Right ventricle myocardium superior (tissue), 1 donor: ENCODE measurements around the gene MATN1. TPM values are rescaled to one million over a fixed set of nuclear protein-coding genes. Genes with fewer than 3 reads are reported as not detected.
"Not testable (repeated sequence)": the region's sequence is repeated elsewhere in the genome, so short reads cannot be mapped to it uniquely, and the experiment has no call there.

Experiments used
- ATAC-seq: fragments of 200-7000 bp; cut with Tn5 transposase; one replicate; pipeline ENCODE4 v1.9.1; 2020; ENCODE audit warnings: mild to moderate bottlenecking; ENCODE audit not compliant: poor library complexity
- DNase-seq: peaks from one replicate; pipeline ENCODE4 v3.0.0-alpha.2; 2020
- intact Hi-C: fragments of 100-400 bp; cut with DNase I; formaldehyde crosslinking; loops from one replicate; pipeline ENCODE4 v1.11.2; 2022
- long read RNA-seq: library from polyadenylated mRNA; unstranded; transcript quantifications from one replicate; pipeline ENCODE4 v2.0.0, GENCODE V29; 2021
- total RNA-seq: library from RNA; stranded (reverse); fragmentation: NEBNext Ultra II Directional; extraction: Animal tissue kit (Norgen Biotek cat#: 25700); gene quantifications from one replicate; pipeline ENCODE4 v1.2.1, GENCODE V29; 2021
- donor health status: DM: no; HTN: yes; CAD: no; lungs with severe emphysema.

MATN1 gene, protein sequence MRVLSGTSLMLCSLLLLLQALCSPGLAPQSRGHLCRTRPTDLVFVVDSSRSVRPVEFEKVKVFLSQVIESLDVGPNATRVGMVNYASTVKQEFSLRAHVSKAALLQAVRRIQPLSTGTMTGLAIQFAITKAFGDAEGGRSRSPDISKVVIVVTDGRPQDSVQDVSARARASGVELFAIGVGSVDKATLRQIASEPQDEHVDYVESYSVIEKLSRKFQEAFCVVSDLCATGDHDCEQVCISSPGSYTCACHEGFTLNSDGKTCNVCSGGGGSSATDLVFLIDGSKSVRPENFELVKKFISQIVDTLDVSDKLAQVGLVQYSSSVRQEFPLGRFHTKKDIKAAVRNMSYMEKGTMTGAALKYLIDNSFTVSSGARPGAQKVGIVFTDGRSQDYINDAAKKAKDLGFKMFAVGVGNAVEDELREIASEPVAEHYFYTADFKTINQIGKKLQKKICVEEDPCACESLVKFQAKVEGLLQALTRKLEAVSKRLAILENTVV
- not detected for total RNA-seq
- long read RNA-seq, partial matches to known transcripts, result 0 of 1 reads
- long read RNA-seq, other reads (novel, unspliced or antisense), result 1 of 1 reads

DNA sequence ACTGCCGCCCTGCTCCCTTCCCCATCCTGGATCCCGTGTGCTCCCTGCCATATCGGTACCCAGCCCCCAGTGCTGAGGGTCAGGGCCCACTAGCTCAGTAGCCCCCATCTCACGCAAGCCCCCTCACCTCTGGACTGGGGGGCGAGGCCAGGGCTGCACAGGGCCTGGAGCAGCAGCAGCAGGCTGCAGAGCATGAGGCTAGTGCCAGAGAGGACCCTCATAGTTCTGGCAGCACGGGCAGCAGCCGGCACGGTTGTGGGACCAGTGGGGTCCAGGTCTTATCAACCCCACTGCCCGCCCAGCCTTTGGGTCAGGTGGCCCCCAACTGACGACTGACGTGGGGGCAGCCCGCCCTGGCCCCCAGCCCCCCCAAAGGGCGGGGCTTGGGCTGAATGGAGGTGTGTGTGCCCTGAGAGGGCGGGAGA is at the start of gene MATN1:
Gene MATN1, minus strand, starts transcription at position 255 of the 425 bp plus-strand sequence. Its CDS starts 34 bp downstream, at position 221.
- ATAC-seq (no peak), DNase-seq (no peak)
- intact Hi-C loops, result loop anchor here (5.0 kb wide), 1 partner anchor 189 kb away; no protein-coding TSS in a partner anchor

DNA sequence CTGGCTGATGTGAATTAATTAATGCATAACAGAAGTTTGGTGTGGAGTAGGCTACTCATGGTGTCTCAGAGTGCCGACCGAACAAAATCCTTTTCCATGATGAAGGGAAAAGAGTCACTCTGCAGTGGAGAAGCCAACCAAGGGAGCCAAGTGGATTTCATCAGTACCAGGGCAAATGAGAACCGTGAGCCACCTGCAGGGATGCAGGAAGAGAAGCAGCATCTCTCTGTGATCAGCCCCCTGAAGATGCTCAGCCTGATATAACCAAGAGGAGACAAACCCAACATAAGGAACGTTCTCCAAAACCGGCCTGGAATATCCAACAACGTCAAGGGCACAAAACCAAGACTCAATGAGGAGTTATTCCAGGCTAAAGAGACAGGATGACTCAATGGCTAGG is 47.6 kb upstream of the MATN1 start:
- intact Hi-C loops, result no loop called here
- no peak for ATAC-seq
- no peak for DNase-seq

DNA sequence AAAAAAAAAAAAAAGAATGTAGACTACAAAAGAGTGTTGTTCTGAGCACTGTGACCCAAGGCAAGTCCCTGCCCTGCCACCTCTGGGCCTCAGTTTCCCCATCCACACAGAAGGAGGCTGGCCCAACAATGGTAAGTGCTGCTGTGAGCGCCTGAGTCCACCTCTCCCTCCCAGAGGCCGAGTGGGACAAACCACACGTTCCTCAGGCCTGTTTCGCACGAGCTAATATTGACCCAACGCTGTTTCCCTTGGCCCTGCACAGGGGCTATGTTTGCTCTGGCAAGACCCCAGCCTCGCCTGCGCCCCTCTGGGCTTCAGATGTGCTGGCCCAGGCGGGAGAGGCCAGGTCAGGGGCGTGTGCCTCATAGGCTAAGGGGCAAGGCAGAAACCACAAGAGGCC is 46.8 kb upstream of the MATN1 start:
- intact Hi-C loops, result no loop called here
- no peak for ATAC-seq
- DNase-seq, result peak; percentile 17

DNA sequence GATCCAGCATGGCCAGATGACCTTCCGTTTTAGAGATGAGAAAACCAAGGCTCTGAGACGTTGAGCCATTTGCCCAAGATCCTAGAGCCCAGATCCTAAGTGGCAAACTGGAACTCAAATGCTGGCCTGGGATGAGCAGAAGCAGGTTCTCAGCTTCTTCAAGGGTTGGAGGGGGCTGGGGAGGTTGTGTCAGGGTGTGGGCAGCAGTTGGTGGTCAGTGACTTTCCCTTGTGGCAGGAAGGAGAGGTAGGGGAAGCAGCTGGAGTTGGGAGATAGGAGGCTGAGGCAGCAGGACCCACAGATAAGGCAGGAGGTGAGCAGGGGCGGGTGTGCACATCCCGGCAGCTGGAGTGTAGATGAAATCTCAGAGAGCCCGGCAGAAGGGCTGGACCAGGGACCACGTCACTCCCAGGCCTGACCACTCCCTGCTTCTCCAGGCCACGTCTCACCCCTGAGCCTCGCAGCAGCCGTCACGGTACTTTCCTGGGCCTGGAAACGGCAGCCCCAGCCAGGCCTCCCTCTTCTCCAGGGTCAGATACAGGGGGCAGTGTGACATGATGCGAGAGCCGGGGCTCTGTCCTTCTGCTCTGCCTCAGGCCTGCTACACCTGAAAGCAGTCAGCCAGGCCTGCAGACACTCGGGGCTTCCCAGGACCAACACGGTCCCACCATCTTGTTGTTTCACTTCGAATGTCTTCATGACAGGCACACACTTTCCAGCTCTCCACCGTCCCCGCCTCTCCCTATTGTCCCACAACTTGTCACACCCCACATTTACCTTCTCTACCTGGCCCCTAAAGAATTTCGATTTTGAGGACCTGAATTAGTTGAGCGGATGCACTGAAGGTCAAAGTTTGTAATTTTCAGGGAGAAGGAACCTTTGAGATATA is 45.7 kb upstream of the MATN1 start:
- DNase-seq, result peak; percentile 34
- intact Hi-C loops, result no loop called here
- no peak for ATAC-seq

DNA sequence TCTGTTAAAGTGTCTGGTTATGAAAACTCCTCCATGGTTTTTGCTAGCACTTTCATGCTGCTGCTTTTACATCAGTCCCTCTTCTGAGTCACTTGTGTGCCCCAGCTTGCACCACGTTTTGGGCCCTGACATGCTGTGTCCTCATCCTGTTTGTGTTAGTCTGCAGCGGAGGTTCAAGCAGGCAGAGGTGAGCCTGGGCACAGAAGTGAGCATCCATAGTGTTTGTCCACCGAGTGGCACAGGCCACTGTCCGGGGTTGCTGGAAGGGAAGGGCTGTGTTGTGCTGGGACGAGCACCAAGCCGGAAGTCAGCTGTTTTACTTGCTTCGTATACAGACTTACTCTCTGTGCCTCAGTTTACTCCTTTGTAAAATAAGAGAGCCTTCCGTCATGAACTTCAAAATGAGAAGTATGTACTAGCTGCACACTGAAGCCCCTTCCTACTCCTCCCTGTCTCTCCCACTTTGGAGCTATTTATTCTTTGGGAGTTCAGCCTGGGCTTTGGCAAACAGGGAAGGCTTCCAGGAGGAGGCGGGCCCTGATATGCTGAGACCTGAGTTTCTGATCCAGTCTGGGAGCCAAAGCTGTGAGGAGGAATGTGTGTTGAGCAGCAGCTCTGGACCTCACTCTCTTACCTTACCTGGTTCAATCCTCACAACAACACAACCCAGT is 44.9 kb upstream of the MATN1 start:
- DNase-seq (peak; percentile 11), ATAC-seq (no peak)
- intact Hi-C loops, result no loop called here

DNA sequence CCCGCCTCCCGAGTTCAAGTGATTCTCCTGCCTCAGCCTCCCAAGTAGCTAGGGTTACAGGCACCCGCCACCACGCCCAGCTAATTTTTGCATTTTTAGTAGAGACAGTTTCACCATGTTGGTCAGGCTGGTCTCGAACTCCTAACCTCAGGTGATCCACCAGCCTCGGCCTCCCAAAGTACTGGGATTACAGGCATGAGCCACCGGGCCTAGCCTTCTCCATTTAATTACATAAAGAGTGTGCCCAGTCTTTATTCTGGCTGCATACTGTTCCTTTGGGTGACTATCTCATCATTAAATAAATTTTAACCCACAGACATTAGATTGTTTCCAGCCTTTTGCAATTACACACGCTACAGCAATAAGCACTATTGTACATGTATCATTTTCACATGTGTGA is 43.6 kb upstream of the MATN1 start:
- ATAC-seq, intact Hi-C loops: not testable (repeated sequence)
- DNase-seq, result peak; percentile 3

DNA sequence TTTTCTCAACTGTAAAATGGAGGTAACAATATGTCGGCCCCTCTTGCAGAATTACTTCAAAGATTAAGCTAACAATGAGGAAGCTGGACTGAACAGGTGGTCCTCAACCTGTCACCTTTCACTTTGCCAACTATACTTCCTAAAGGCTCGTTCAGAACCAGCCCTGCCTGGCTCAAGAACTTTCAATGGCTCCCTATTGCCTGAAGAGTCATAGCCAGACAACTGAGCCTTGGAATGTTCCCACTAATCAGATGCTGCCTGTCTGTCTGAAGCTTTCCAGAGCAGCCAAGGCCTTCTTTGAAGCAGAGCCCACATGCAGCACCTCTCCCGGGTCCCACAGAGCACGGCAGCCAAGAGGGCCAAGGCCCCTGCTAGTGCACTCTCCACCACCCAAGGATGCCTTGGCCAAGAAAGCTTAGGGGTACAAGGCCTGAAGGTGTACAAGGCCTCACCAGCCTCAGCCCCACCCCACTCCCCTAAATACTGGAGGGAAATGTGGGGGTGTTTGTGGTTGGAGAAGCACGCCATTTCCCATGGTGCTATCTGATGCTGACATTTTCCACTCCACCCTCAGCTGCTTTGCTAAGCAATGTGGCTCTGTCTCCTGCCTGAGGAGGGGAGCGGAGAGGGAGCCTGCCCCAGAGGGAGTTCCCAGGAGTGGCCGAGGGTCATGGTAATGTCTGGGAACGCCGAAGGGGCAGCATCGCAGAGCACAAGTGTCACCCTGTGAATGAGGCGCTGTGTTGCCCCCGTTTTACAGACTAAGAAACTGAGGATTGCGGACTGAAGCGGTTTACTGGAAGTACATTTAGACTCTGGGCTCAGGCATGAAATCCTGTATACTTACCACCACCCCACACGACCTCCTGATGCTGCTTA is 42.4 kb upstream of the MATN1 start:
- intact Hi-C loops, result no loop called here
- DNase-seq, result peak; percentile 13
- no peak for ATAC-seq

DNA sequence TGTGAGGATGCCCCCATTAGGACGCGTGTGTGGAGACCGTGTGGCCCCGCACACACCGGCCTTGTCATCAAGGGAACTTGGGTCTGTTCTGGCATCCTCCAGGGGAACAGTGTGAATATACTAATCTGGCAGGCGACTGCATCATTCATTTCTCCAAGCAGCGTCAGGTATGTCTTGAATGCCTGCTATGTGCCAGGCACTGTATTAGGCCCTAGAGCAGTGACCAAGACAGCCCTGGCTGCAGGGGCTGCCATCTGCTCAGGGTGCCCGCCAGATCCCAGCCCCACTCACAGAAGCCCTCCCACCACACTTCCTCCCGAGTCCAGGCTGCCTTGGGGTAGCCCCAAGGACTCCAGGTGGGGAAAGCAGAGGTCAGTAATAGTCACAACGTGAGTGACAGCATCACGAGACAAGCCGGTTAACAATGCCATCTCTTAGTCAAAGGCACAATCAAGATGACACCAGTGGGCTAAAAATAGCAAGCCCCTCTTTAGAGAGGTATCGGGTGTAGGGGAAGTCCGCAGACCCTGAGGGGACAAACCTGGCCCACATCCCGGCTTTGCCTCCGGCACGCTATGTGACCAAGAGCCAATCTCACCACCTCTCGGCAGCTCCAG is 41.7 kb upstream of the MATN1 start:
- no peak for ATAC-seq
- intact Hi-C loops, result no loop called here
- peak; percentile 20 for DNase-seq

DNA sequence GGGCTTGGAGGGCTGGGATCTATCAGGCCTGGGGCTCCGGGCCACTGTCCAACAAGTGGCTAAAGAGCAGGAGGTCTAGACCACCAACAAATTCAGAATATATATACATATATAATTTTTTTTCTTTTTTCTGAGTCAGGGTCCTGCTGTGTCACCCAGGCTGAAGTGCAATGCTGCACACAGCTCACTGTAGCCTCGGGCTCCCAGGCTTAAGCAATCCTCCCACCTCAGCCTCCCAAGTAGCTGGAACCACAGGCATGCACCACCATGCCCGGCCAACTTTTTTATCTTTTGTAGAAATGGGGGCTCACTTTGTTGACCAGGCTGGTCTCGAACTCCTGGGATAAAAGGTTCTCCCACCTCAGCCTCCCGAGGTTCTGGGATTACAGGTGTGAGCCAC is 41.0 kb upstream of the MATN1 start:
- no peak for ATAC-seq
- no peak for DNase-seq
- intact Hi-C loops, result no loop called here

DNA sequence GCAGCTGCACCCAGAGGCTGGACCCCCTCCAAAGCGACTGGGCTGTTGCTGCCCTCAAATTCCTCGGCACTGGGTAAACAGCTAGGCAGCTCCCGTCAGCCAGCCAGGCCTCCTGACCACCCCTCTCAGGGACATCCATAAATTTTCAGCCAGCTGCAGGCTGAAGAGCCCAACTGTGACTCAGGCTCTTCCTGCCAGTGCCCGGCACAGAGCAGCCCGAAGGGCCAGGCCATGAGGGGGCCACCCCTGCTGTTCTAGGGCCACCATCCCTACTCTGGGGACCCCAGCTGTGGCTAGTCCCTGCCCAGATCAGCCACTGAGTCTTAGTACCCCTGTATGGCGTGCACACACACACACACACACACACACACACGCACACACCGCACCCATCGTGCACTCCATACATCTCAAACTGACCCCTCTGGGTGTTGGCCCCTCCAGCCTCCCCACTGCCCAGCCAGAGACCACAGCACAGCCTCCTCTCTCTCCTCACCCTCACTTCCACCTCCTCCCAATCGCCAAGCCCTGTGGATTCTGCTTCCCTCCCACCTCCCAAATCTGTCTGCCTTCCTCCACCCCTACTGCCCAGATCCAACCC is 40.4 kb upstream of the MATN1 start:
- ATAC-seq (no peak), DNase-seq (peak; percentile 43)
- intact Hi-C loops, result no loop called here

DNA sequence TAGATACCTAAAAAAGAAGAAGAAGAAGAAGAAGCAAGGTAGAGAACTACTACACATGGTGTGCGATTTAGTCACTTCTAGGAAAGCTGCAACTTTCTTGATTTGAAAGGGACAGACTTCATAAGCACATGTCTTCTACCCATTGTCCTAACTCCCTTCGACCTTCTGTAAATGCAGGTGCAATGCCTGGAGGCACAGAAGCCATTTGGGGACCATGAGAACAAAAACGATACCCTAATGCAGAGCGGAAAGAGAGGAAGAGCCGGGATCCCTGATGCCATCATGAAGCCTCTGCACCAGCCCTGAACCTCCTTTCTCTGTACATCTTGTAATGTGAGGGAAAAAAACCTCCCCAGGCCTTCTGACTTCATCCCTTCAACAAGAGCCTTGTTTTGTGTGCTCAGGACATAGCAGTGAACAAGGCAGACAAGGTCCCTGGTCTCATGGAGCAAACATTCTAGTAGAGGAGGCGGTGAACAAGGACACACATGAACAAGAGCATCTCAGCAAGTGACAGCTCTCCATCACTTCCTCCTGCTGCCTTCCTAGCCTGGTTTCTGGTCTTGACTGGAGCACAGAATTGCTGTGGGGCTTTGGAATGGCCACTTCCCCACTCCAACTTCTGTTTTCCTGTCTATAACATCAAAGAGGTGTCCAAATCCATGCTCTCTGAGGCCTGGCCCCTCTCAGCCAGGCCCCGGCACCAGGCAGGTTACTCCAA is 39.7 kb upstream of the MATN1 start:
- DNase-seq (no peak), ATAC-seq (no peak)
- intact Hi-C loops, result no loop called here

DNA sequence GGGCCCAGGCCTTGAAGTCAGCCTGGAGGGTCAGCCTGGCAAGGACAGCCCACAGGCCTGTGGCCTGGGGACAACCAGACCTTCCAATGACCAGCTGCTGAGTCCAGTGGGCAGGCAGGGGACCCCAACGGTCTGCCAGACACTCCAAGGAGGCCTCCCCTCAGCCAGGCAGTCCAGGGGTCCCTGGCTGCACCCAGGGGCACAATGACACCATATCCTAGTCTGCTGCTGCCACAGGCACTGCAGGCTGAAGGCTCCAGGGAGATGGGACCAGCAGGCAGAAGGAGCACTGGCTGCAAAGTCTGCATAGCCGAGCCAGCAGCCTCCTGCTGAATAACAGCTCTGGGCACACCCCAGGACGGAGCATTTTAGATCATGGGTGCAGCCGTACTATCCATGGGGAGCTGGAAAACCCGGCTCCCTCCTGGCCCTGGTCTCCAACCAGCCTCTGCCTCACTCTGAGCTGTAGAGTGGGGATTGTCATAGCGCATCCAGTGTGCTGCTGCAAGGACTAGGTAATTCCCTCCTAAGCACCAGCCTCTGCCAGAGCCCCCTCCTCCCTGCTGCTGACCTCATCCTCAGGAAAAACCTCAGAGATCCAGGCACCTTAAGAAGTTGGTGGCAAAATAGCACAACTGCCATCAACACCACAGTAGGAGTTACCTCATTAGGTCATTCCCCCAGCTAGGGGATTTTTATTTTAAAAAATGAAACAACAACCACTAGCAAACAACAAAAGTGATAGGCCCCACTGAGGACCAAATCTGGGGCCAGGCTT is 39.0 kb upstream of the MATN1 start:
- ATAC-seq (no peak), DNase-seq (no peak)
- intact Hi-C loops, result no loop called here

DNA sequence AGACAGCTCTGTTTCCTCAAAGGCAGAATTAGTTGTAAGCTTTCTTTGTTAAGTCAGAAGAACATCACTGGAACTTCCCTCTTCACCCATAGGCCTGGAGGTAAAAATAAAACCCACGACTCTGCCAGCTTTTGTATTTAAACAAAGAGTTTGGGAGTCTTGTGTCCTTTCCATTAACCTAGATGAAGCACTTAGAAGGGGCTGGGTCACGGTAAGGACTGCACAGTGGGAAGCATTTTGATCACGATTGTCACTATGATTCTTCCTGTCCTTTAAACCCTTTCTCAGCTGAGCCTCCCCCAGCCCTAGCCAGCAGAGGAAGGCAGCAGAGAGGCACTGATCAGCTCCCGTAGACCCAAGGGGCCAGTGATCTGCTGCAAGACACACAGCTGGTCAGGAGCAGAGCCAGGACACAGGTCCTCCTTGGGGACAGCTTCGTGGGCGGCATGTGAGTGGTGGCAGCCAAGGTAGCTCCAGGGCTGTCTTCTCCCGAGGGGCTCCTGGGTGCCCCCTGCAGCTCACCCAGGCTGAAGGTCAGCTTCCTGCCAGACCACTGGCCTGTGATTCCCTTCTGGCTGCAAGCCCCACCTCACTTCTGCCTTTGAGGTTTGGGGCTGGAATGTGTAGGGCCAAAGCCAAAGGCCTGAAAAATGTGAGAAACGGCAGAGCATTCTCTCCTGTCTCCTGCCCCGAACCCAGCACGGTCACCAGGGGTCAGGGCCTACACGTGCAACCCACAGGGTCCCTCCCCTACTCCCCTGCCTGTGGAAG is 38.2 kb upstream of the MATN1 start:
- no peak for ATAC-seq
- peak; percentile 32 for DNase-seq

DNA sequence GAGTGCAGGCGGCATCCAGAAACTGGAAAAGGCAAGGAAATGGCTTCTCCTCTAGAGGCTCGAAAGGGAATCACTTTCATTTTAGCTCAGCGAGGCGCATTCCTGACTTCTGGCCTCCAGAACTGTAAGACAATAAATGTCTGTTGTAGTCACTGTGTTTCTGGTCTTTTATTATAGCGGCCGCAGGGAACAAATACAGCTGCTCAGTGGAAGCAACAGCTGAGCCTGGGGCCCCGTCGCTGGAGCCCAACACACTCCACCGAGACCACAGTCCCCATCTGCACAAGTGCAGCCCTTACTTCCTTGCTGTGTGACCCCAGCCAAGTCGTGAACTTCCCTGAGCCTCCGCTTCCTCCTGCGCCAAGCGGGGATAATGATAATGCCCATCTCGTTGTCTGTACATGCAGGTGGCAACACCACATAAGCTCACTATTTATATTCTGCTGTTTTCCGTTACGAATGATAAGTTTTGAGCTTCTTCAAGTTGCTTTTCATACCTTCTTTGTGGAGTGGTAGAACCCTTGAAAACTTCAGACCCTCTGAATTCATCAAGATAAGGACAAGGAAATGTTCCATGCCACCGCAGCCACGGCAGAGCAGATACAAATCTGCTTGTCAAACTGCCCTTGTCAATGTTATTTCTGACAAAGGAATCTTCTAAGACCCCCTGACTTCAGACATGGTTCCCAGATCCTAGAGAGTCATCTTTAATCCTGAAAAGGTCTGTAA is 37.4 kb upstream of the MATN1 start:
- DNase-seq (peak; percentile 16), ATAC-seq (no peak)
- intact Hi-C loops, result no loop called here

More for the DNA sequence above, 38.2 kb upstream of the MATN1 start:
- intact Hi-C loops, result no loop called here
